GM12878 (cell line): ENCODE measurements around the gene SPOCK1. TPM values are rescaled to one million over a fixed set of nuclear protein-coding genes. Genes with fewer than 3 reads are reported as not detected.

Experiments
- ATAC-seq: fragments of 200-7000 bp; cut with Tn5 transposase; 3 replicates; pipeline ENCODE4 v1.9.1; 2020; ENCODE audit warnings: mild to moderate bottlenecking, moderate library complexity
- BruUV-seq: library from RNA; stranded (reverse); fragments of 400-500 nt; replicated peaks from 2 replicates; lab custom pipeline; 2021; lab: Mats Ljungman, UMichigan
- CTCF ChIA-PET: fragments of 300-600 bp; sonication (Branson Sonifier 250); formaldehyde crosslinking; extraction: SDS; loops from one replicate; lab custom pipeline; 2021; ENCODE audit warnings: inconsistent platforms; lab: Yijun Ruan, JAX
- POLR2A ChIA-PET: fragments of 350-600 bp; formaldehyde crosslinking; extraction: SDS; loops from one replicate; lab custom pipeline; 2021; ENCODE audit warnings: inconsistent platforms; lab: Charles Lee
- RAD21 ChIA-PET: fragments of 300-600 bp; sonication (Branson Sonifier 250); formaldehyde crosslinking; loops from one replicate; lab custom pipeline; 2023; ENCODE audit warnings: antibody characterized with exemption; ENCODE audit not compliant: unreplicated experiment; lab: Charles Lee
- SMC1A ChIA-PET: fragments of 300-600 bp; sonication (Branson Sonifier 250); formaldehyde crosslinking; loops from one replicate; lab custom pipeline; 2023; ENCODE audit not compliant: unreplicated experiment, uncharacterized antibody; lab: Charles Lee
- DNase-seq: peaks from one replicate; pipeline ENCODE4 v3.0.0-alpha.2; 2011; ENCODE audit warnings: low read depth, low spot score
- FAIRE-seq: peaks from 3 replicates; lab custom pipeline; 2011; peaks lifted over from hg19 to GRCh38; lab: Jason Lieb, UNC
- H2AFZ ChIP-seq: 2 replicates; pipeline ENCODE4 v1.6.0; 2011; ENCODE audit warnings: low read depth, low read length, control low read depth; ENCODE audit not compliant: control insufficient read depth
- H3K27ac ChIP-seq: 2 replicates; pipeline ENCODE4 v1.5.1; 2011; ENCODE audit warnings: control low read depth; ENCODE audit not compliant: control insufficient read depth, insufficient read depth
- H3K27me3 ChIP-seq, 2 experiments: replicated peaks in 1 of 2; 2 replicates each; pipeline versions ENCODE4 v1.6.0 to v1.6.1; 2011; ENCODE audit warnings: low read length in 1 of 2; ENCODE audit not compliant: control insufficient read depth in 2 of 2, insufficient read depth in 2 of 2
- H3K36me3 ChIP-seq, 2 experiments: 2 replicates each; pipeline ENCODE4 v1.5.1; 2011; ENCODE audit warnings: low read length in 1 of 2; ENCODE audit not compliant: control insufficient read depth in 2 of 2, insufficient read depth in 2 of 2
- H3K4me1 ChIP-seq: 2 replicates; pipeline ENCODE4 v1.6.1; 2011; ENCODE audit warnings: mild to moderate bottlenecking, low read length, moderate library complexity, mixed read lengths; ENCODE audit not compliant: control insufficient read depth, insufficient read depth
- H3K4me2 ChIP-seq: 2 replicates; pipeline ENCODE4 v1.6.0; 2011; ENCODE audit warnings: control low read depth; ENCODE audit not compliant: control insufficient read depth, insufficient read depth
- H3K4me3 ChIP-seq: fragments of 200-600 bp; sonication (generic); 2 replicates; pipeline ENCODE4 v1.5.1; 2016
- H3K79me2 ChIP-seq: 2 replicates; pipeline ENCODE4 v1.6.0; 2011; ENCODE audit warnings: low read length; ENCODE audit not compliant: control insufficient read depth, insufficient read depth
- H3K9ac ChIP-seq: 2 replicates; pipeline ENCODE4 v1.8.0; 2011; ENCODE audit warnings: low read length, control low read depth, mixed read lengths; ENCODE audit not compliant: control insufficient read depth, insufficient read depth
- H3K9me3 ChIP-seq: replicated peaks from 3 replicates; pipeline ENCODE4 v1.5.1; 2011; ENCODE audit warnings: mild to moderate bottlenecking, low read length; ENCODE audit not compliant: control insufficient read depth, insufficient read depth
- H4K20me1 ChIP-seq: 2 replicates; pipeline ENCODE4 v1.6.0; 2011; ENCODE audit not compliant: control insufficient read depth, insufficient read depth
- BCL3 ChIP-seq: IDR thresholded peaks from 2 replicates; pipeline ENCODE4 v1.6.1; 2011; ENCODE audit warnings: borderline replicate concordance, low read depth, mild to moderate bottlenecking, moderate library complexity, low read length; ENCODE audit not compliant: insufficient read depth, poor library complexity, severe bottlenecking
- BCLAF1 ChIP-seq: fragments of 450-650 bp; IDR thresholded peaks from 2 replicates; pipeline ENCODE4 v1.6.1; 2017; ENCODE audit warnings: antibody characterized with exemption, mild to moderate bottlenecking, moderate library complexity
- BMI1 ChIP-seq: fragments of 450-650 bp; IDR thresholded peaks from 2 replicates; pipeline ENCODE4 v1.6.1; 2016; ENCODE audit warnings: mild to moderate bottlenecking, moderate library complexity, borderline replicate concordance
- E2F8 ChIP-seq: fragments of 450-650 bp; IDR thresholded peaks from 2 replicates; pipeline ENCODE4 v1.6.1; 2018; ENCODE audit warnings: mild to moderate bottlenecking, low read depth, moderate library complexity; ENCODE audit not compliant: partially characterized antibody
- EP300 ChIP-seq, 2 experiments: fragments of 150-350 bp in 1 of 2; IDR thresholded peaks; 2 replicates each; pipeline ENCODE4 v1.6.1; 2011 to 2012; ENCODE audit warnings: low read depth in 2 of 2, low read length in 2 of 2, borderline replicate concordance in 1 of 2, improper control_type of control experiment in 1 of 2, inconsistent platforms in 1 of 2; ENCODE audit not compliant: control insufficient read depth in 1 of 2
- HDAC2 ChIP-seq: fragments of 200-600 bp; sonication (generic); IDR thresholded peaks from 2 replicates; pipeline ENCODE4 v1.6.1; 2017
- HSF1 ChIP-seq: fragments of 150-350 bp; IDR thresholded peaks from 2 replicates; pipeline ENCODE4 v1.6.1; 2014; ENCODE audit warnings: mild to moderate bottlenecking, low read depth, low read length
- PAX5 ChIP-seq: IDR thresholded peaks from 2 replicates; pipeline ENCODE4 v1.6.1; 2011; ENCODE audit warnings: low read depth, low read length, borderline replicate concordance
- POLR2A ChIP-seq: IDR thresholded peaks from 2 replicates; pipeline ENCODE4 v1.6.1; 2011; ENCODE audit warnings: low read depth, mild to moderate bottlenecking, low read length
- POLR2AphosphoS2 ChIP-seq: IDR thresholded peaks from 2 replicates; pipeline ENCODE4 v1.6.1; 2011; ENCODE audit warnings: low read depth, mild to moderate bottlenecking, low read length, improper control_type of control experiment, moderate library complexity
- POLR2AphosphoS5 ChIP-seq: IDR thresholded peaks from 2 replicates; pipeline ENCODE4 v1.6.1; 2011; ENCODE audit warnings: mild to moderate bottlenecking, low read length, inconsistent platforms
- RAD21 ChIP-seq: IDR thresholded peaks from 2 replicates; pipeline ENCODE4 v1.6.1; 2011; ENCODE audit warnings: mild to moderate bottlenecking, low read depth, low read length, moderate library complexity; ENCODE audit not compliant: insufficient read depth
- RELB ChIP-seq: fragments of 450-650 bp; IDR thresholded peaks from 2 replicates; pipeline ENCODE4 v1.6.1; 2017; ENCODE audit warnings: low read depth, mild to moderate bottlenecking, moderate library complexity
- ZNF207 ChIP-seq: fragments of 450-650 bp; IDR thresholded peaks from 2 replicates; pipeline ENCODE4 v1.6.1; 2014; ENCODE audit warnings: antibody characterized with exemption, mild to moderate bottlenecking, borderline replicate concordance
- WGBS: methylation state at CpG from one replicate; pipeline ENCODE4 v1.1.6; 2016; ENCODE audit warnings: low lambda C conversion rate; ENCODE audit not compliant: insufficient replicate concordance, insufficient coverage; ENCODE audit errors: missing lambda C conversion rate; 5-methylcytosine and 5-hydroxymethylcytosine counted together
- in situ Hi-C: fragments of 300-500 bp; cut with MboI; formaldehyde crosslinking; loops from 9 replicates; pipeline ENCODE4 v1.14.3; 2018; ENCODE audit warnings: mixed read lengths
- intact Hi-C: fragments of 100-400 bp; cut with micrococcal nuclease; formaldehyde crosslinking; loops from one replicate; pipeline ENCODE4 v1.14.2; 2022; ENCODE audit not compliant: unreplicated experiment
- polyA plus RNA-seq, 11 experiments: library from polyadenylated mRNA; depleted of rRNA in 4 of 11; unstranded in 6 of 11; stranded (reverse) in 5 of 11; fragments of >200 nt; fragmentation: Nextera tagmentation in 4 of 11; fragmentation: Illumina TruSeq in 1 of 11; extraction: Ambion mirVana in 4 of 11; extraction: Trizol in 1 of 11; gene quantifications; 1 replicate in 1 of 11; 2 replicates in 10 of 11; pipeline versions ENCODE4 v1.2.1 to v1.2.3, GENCODE V29; 2011 to 2016; ENCODE audit warnings: inconsistent platforms in 2 of 11, missing spikeins in 2 of 11, low read depth in 1 of 11
- total RNA-seq, 4 experiments: library from RNA; depleted of rRNA in 3 of 4; stranded (reverse); fragments of >200 nt in 3 of 4; fragmentation: Illumina TruSeq in 1 of 4; extraction: Trizol in 1 of 4; gene quantifications; 2 replicates each; pipeline versions ENCODE4 v1.2.1 to v1.2.3, GENCODE V29; 2013 to 2021

Gene SPOCK1
- total and polyA plus RNA-seq, 10 of the 15 experiments (the other 5 are each of a cell fraction or from before 2014, with no cell fraction given) = 0.06 to 0.68 (median 0.25) TPM; not detected in 3

- 10% methylated on average over 3 of the region's 3 CpGs for WGBS
- no peak for ATAC-seq
- H3K9ac ChIP-seq = no peak overlapping the region
- no peaks in the 10 kb centered on the region for H3K4me1 ChIP-seq
- H4K20me1 ChIP-seq = no peaks in the 10 kb centered on the region
- H3K4me2 ChIP-seq = no peak overlapping the region
- no peak overlapping the region for H3K4me3 ChIP-seq
- no peak overlapping the region for H2AFZ ChIP-seq
- SMC1A ChIA-PET = no interaction called here
- no peak overlapping the region for H3K27ac ChIP-seq
- no peaks in the 10 kb centered on the region for H3K9me3 ChIP-seq
- H3K36me3 ChIP-seq = no peaks in the 10 kb centered on the region
- BruUV-seq = no TSS peak
- intact Hi-C loops (no loop called here), in situ Hi-C loops (no loop called here)
- peaks cover 0 to 3% of the 10 kb centered on the region in 2 experiments; a peak in 1 of 4 replicates for H3K27me3 ChIP-seq
- H3K79me2 ChIP-seq = no peaks in the 10 kb centered on the region
- POLR2A ChIA-PET = no interaction called here
- no peak for FAIRE-seq
- CTCF ChIA-PET = no interaction called here
- RAD21 ChIA-PET = interaction anchor here (0.6 kb wide), 1 partner anchor 79 kb away, joined by 3 read pairs; no protein-coding TSS in a partner anchor
- no peak for DNase-seq
- TF ChIP-seq BCL3 (no peak), BMI1 (no peak), EP300 (IDR thresholded peaks at IDR 0.05; ENCODE audit: borderline replicate concordance in 1 of 2, control insufficient read depth in 1 of 2, low read depth in 2 of 2, low read length in 2 of 2) (no peak), POLR2AphosphoS2 (no peak), RAD21 (no peak), POLR2AphosphoS5 (no peak), HSF1 (no peak), PAX5 (no peak), BCLAF1 (no peak), HDAC2 (no peak), ZNF207 (no peak), POLR2A (no peak), E2F8 (no peak), RELB (no peak)
These were observed 306.8 kb downstream of the SPOCK1 start for GRCh38 chr5:137192293-137192743.
